HG02623 (cell line): Measurements from ENCODE around the gene ITPK1.

Source experiments
- ATAC-seq: cut with Tn5 transposase; IDR thresholded peaks from one replicate; pipeline ENCODE4 v1.9.1; 2021; ENCODE audit warnings: moderate library complexity; ENCODE audit not compliant: unreplicated experiment

ITPK1 gene

GRCh38 chr14:92928961-92929688 is 186.6 kb downstream of the ITPK1 start:
- no peak for ATAC-seq

GRCh38 chr14:92928258-92928629 is 187.5 kb downstream of the ITPK1 start:
- ATAC-seq = no peak

GRCh38 chr14:92927349-92928257 is 188.1 kb downstream of the ITPK1 start:
- no peak for ATAC-seq

GRCh38 chr14:92926931-92927330 is 188.8 kb downstream of the ITPK1 start:
- no peak for ATAC-seq

GRCh38 chr14:92926180-92926845 is 189.4 kb downstream of the ITPK1 start:
- no peak for ATAC-seq

GRCh38 chr14:92925446-92925845 is 190.3 kb downstream of the ITPK1 start:
- no peak for ATAC-seq

- no peak for ATAC-seq
Measured at GRCh38 chr14:92924247-92924646, 191.5 kb downstream of the ITPK1 start.

GRCh38 chr14:92923744-92924103 is 192.0 kb downstream of the ITPK1 start:
- no peak for ATAC-seq

GRCh38 chr14:92922883-92923743 is 192.6 kb downstream of the ITPK1 start, which contains the start of gene CHGA:
Gene CHGA, plus strand, starts transcription at chr14:92923150. Its CDS starts 210 bp downstream, at chr14:92923360.
- no peak for ATAC-seq

GRCh38 chr14:92922155-92922735 is 193.5 kb downstream of the ITPK1 start:
- no peak for ATAC-seq

GRCh38 chr14:92920001-92920400 is 195.7 kb downstream of the ITPK1 start:
- ATAC-seq = no peak

GRCh38 chr14:92917956-92918355 is 197.8 kb downstream of the ITPK1 start:
- ATAC-seq = no peak

- no peak for ATAC-seq
Measured at GRCh38 chr14:92917041-92917940, 198.4 kb downstream of the ITPK1 start.

GRCh38 chr14:92916201-92916600 is 199.5 kb downstream of the ITPK1 start:
- no peak for ATAC-seq

- ATAC-seq = no peak
Measured at GRCh38 chr14:92914087-92914656, 201.6 kb downstream of the ITPK1 start.

GRCh38 chr14:92907316-92907911 is 208.3 kb downstream of the ITPK1 start:
- no peak for ATAC-seq

GRCh38 chr14:92906823-92907222 is 208.9 kb downstream of the ITPK1 start:
- ATAC-seq = no peak

GRCh38 chr14:92906420-92906819 is 209.3 kb downstream of the ITPK1 start:
- ATAC-seq = no peak
